ENCODE measurements around the gene CTCF. TPM values are rescaled to one million over a fixed set of nuclear protein-coding genes. Genes with fewer than 3 reads are reported as not detected.

CTCF gene
- total and polyA plus RNA-seq, 2 experiments from 2014 or later, result 64.5 to 72.3 TPM

DNA sequence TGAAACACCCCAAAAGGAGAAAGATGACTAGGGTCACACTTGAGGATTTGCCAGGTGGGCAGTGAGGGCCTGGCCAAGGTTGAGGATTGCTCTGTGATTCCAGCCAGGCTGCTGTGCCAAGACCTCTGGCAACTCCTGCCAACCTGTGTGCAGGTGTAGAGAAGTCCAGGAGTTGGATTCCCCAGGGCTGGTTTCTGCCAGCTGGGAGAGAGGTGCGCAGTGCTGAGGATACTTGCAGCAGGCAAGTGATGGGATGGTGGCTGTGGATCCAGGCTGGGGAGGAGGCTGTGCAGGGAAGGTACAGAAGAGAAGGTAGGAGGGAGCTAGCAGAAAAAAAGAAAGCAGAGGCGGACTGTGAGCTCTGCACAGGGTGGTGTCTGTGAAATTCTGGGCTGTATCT lies 27.1 kb upstream of the CTCF start (continued):
- no peak for TF ChIP-seq POLR2AphosphoS5 (IDR thresholded peaks at IDR 0.05; ENCODE audit: low read depth)
- no peak for TF ChIP-seq STAT1 (IDR thresholded peaks at IDR 0.05; ENCODE audit: unreplicated experiment)
- no peak for TF ChIP-seq JUNB (IDR thresholded peaks at IDR 0.05; ENCODE audit: unreplicated experiment)
- no peak for TF ChIP-seq EZH2 (IDR thresholded peaks at IDR 0.05; ENCODE audit: low read depth, unreplicated experiment)
- TF ChIP-seq, protein P1, sequence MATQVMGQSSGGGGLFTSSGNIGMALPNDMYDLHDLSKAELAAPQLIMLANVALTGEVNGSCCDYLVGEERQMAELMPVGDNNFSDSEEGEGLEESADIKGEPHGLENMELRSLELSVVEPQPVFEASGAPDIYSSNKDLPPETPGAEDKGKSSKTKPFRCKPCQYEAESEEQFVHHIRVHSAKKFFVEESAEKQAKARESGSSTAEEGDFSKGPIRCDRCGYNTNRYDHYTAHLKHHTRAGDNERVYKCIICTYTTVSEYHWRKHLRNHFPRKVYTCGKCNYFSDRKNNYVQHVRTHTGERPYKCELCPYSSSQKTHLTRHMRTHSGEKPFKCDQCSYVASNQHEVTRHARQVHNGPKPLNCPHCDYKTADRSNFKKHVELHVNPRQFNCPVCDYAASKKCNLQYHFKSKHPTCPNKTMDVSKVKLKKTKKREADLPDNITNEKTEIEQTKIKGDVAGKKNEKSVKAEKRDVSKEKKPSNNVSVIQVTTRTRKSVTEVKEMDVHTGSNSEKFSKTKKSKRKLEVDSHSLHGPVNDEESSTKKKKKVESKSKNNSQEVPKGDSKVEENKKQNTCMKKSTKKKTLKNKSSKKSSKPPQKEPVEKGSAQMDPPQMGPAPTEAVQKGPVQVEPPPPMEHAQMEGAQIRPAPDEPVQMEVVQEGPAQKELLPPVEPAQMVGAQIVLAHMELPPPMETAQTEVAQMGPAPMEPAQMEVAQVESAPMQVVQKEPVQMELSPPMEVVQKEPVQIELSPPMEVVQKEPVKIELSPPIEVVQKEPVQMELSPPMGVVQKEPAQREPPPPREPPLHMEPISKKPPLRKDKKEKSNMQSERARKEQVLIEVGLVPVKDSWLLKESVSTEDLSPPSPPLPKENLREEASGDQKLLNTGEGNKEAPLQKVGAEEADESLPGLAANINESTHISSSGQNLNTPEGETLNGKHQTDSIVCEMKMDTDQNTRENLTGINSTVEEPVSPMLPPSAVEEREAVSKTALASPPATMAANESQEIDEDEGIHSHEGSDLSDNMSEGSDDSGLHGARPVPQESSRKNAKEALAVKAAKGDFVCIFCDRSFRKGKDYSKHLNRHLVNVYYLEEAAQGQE (IDR thresholded peaks at IDR 0.05; ENCODE audit: unreplicated experiment), result no peak
- TF ChIP-seq ZNF114 (CRISPR knock-in tag; IDR thresholded peaks at IDR 0.05), result no peak
- no peak for TF ChIP-seq ZNF331 (CRISPR knock-in tag; IDR thresholded peaks at IDR 0.05; ENCODE audit: low read depth)
- TF ChIP-seq, protein P2, sequence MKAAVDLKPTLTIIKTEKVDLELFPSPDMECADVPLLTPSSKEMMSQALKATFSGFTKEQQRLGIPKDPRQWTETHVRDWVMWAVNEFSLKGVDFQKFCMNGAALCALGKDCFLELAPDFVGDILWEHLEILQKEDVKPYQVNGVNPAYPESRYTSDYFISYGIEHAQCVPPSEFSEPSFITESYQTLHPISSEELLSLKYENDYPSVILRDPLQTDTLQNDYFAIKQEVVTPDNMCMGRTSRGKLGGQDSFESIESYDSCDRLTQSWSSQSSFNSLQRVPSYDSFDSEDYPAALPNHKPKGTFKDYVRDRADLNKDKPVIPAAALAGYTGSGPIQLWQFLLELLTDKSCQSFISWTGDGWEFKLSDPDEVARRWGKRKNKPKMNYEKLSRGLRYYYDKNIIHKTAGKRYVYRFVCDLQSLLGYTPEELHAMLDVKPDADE (IDR thresholded peaks at IDR 0.05), result no peak

DNA sequence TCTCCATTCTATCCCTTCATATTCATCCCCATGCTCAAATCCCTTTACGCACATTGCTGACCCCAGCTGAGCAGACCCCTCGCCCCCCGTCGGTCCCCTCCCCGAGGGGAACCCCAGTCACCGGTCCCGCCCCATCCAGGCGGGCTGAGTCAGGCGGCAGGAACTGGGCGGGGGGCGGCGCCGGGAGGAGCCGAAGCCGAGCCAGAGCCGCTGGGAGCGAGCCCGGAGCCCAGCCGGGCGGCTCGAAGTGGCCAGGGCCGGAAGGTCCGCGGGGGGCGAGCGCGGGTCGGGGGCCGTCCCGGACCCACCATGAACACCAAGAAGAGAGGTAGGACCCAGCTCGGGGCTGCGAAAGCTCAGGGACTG lies 25.1 kb upstream of the CTCF start:
- Histone ChIP-seq H3F3A (replicated peaks; ENCODE audit: low read depth) (0 out of 2 replicates have a peak, but pooled peaks cover 3% of the 10 kb centered on the region), H3K4me2 (peak overlapping the region; percentile 90), H3K36me3 (ENCODE audit: insufficient read depth) (no peaks in the 10 kb centered on the region), H3K4me1 (ENCODE audit: insufficient read depth) (no peaks in the 10 kb centered on the region; the same call in 1 of the 2 replicates), H3K79me2 (replicated peaks; ENCODE audit: insufficient read depth) (no peaks in the 10 kb centered on the region), H3K27me3 (ENCODE audit: insufficient read depth) (peaks cover 95% of the 10 kb centered on the region), H3K9me2 (ENCODE audit: insufficient read depth) (no peaks in the 10 kb centered on the region), H2AFZ (peak overlapping the region; percentile 76), H3K27ac (ENCODE audit: low read depth) (no peak overlapping the region), H4K20me1 (replicated peaks; ENCODE audit: insufficient read depth) (peaks cover 4% of the 10 kb centered on the region; the same call in 1 of the 2 replicates), H3K4me3 (peak overlapping the region; percentile 77)
- H3K4me3 Mint-ChIP-seq, result peak overlapping the region; percentile 74
- peaks cover 86% of the 10 kb centered on the region for H3K27me3 Mint-ChIP-seq (ENCODE audit: insufficient read depth, low read depth, poor library complexity)
- DNase-seq (ENCODE audit: low spot score) (peak; percentile 69), ATAC-seq (peak; percentile 58)
- no peaks in the 10 kb centered on the region; the same call in 2 of the 3 replicates for H3K9me3 Mint-ChIP-seq
- peaks cover 10% of the 10 kb centered on the region for H3K36me3 Mint-ChIP-seq (ENCODE audit: low read depth)
- H3K4me1 Mint-ChIP-seq, result peaks cover 19% of the 10 kb centered on the region
- H3K27ac Mint-ChIP-seq, result no peak overlapping the region
- TF ChIP-seq CREB1 (CRISPR knock-in tag; IDR thresholded peaks at IDR 0.05; ENCODE audit: low read depth) (no peak), STAT1 (IDR thresholded peaks at IDR 0.05; ENCODE audit: unreplicated experiment) (no peak)
- TF ChIP-seq, protein P2 (IDR thresholded peaks at IDR 0.05), result no peak
- TF ChIP-seq, protein P3, sequence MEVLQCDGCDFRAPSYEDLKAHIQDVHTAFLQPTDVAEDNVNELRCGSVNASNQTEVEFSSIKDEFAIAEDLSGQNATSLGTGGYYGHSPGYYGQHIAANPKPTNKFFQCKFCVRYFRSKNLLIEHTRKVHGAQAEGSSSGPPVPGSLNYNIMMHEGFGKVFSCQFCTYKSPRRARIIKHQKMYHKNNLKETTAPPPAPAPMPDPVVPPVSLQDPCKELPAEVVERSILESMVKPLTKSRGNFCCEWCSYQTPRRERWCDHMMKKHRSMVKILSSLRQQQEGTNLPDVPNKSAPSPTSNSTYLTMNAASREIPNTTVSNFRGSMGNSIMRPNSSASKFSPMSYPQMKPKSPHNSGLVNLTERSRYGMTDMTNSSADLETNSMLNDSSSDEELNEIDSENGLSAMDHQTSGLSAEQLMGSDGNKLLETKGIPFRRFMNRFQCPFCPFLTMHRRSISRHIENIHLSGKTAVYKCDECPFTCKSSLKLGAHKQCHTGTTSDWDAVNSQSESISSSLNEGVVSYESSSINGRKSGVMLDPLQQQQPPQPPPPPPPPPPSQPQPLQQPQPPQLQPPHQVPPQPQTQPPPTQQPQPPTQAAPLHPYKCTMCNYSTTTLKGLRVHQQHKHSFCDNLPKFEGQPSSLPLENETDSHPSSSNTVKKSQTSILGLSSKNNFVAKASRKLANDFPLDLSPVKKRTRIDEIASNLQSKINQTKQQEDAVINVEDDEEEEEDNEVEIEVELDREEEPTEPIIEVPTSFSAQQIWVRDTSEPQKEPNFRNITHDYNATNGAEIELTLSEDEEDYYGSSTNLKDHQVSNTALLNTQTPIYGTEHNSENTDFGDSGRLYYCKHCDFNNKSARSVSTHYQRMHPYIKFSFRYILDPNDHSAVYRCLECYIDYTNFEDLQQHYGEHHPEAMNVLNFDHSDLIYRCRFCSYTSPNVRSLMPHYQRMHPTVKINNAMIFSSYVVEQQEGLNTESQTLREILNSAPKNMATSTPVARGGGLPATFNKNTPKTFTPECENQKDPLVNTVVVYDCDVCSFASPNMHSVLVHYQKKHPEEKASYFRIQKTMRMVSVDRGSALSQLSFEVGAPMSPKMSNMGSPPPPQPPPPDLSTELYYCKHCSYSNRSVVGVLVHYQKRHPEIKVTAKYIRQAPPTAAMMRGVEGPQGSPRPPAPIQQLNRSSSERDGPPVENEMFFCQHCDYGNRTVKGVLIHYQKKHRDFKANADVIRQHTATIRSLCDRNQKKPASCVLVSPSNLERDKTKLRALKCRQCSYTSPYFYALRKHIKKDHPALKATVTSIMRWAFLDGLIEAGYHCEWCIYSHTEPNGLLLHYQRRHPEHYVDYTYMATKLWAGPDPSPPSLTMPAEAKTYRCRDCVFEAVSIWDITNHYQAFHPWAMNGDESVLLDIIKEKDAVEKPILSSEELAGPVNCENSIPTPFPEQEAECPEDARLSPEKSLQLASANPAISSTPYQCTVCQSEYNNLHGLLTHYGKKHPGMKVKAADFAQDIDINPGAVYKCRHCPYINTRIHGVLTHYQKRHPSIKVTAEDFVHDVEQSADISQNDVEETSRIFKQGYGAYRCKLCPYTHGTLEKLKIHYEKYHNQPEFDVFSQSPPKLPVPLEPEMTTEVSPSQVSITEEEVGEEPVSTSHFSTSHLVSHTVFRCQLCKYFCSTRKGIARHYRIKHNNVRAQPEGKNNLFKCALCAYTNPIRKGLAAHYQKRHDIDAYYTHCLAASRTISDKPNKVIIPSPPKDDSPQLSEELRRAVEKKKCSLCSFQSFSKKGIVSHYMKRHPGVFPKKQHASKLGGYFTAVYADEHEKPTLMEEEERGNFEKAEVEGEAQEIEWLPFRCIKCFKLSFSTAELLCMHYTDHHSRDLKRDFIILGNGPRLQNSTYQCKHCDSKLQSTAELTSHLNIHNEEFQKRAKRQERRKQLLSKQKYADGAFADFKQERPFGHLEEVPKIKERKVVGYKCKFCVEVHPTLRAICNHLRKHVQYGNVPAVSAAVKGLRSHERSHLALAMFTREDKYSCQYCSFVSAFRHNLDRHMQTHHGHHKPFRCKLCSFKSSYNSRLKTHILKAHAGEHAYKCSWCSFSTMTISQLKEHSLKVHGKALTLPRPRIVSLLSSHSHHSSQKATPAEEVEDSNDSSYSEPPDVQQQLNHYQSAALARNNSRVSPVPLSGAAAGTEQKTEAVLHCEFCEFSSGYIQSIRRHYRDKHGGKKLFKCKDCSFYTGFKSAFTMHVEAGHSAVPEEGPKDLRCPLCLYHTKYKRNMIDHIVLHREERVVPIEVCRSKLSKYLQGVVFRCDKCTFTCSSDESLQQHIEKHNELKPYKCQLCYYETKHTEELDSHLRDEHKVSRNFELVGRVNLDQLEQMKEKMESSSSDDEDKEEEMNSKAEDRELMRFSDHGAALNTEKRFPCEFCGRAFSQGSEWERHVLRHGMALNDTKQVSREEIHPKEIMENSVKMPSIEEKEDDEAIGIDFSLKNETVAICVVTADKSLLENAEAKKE (CRISPR knock-in tag; IDR thresholded peaks at IDR 0.05), result no peak
